B cell (primary cell): Measurements from ENCODE around the gene CES4A. TPM values are rescaled to one million over a fixed set of nuclear protein-coding genes. Genes with fewer than 3 reads are reported as not detected.

Experiments
- ATAC-seq: fragments of 200-7000 bp; cut with Tn5 transposase; one replicate; pipeline ENCODE4 v1.10.0; 2021; ENCODE audit warnings: low read depth, mild to moderate bottlenecking, moderate number of reproducible peaks, moderate library complexity
- CTCF ChIA-PET: fragments of 350-600 bp; sonication (Branson Sonifier 250); formaldehyde crosslinking; loops from one replicate; lab custom pipeline; 2021; ENCODE audit warnings: antibody characterized with exemption, inconsistent platforms; lab: Charles Lee
- POLR2A ChIA-PET: fragments of 350-600 bp; sonication (Branson Sonifier 250); formaldehyde crosslinking; loops from one replicate; lab custom pipeline; 2021; ENCODE audit warnings: antibody characterized with exemption; lab: Charles Lee
- DNase-seq: peaks from one replicate; pipeline ENCODE4 v3.0.0; 2013
- H2AFZ ChIP-seq: 2 replicates; pipeline ENCODE4 v1.6.1; 2012; ENCODE audit warnings: mild to moderate bottlenecking, low read depth, low read length; ENCODE audit not compliant: insufficient read depth, poor library complexity, severe bottlenecking
- H3K27ac ChIP-seq, 2 donors: 1 replicate in 1 of 2; 2 replicates in 1 of 2; pipeline ENCODE4 v1.5.1; 2012 to 2013; ENCODE audit warnings: low read length in 2 of 2, mild to moderate bottlenecking in 2 of 2, moderate library complexity in 1 of 2
- H3K27me3 ChIP-seq, 4 experiments: fragments of 200-600 bp in 1 of 4; sonication (generic) in 1 of 4; replicated peaks in 1 of 4; 1 replicate in 2 of 4; 2 replicates in 2 of 4; pipeline versions ENCODE4 v1.6.1 to v1.7.0; 2013 to 2016; ENCODE audit warnings: low read length in 3 of 4, mild to moderate bottlenecking in 2 of 4, mixed read lengths in 1 of 4, moderate library complexity in 1 of 4; ENCODE audit not compliant: insufficient read depth in 4 of 4, control insufficient read depth in 3 of 4; ENCODE audit errors: control extremely low read depth in 1 of 4
- H3K36me3 ChIP-seq, 2 experiments: replicated peaks in 1 of 2; 1 replicate in 1 of 2; 2 replicates in 1 of 2; pipeline versions ENCODE4 v1.6.1 to v1.7.1; 2013; ENCODE audit warnings: low read length in 1 of 2; ENCODE audit not compliant: insufficient read depth in 2 of 2, control insufficient read depth in 1 of 2; ENCODE audit errors: control extremely low read depth in 1 of 2, extremely low read depth in 1 of 2
- H3K4me1 ChIP-seq, 2 donors: fragments of 200-600 bp in 1 of 2; sonication (generic) in 1 of 2; 1 replicate in 1 of 2; 2 replicates in 1 of 2; pipeline versions ENCODE4 v1.5.1 to v1.6.1; 2013 to 2017; ENCODE audit warnings: low read length in 2 of 2; ENCODE audit not compliant: control insufficient read depth in 2 of 2, insufficient read depth in 2 of 2
- H3K4me2 ChIP-seq: replicated peaks from 2 replicates; pipeline ENCODE3; 2012; ENCODE audit warnings: mild to moderate bottlenecking, low read depth, low read length; ENCODE audit not compliant: poor library complexity, severe bottlenecking
- H3K4me3 ChIP-seq, 5 experiments: fragments of 200-600 bp in 1 of 5; sonication (generic) in 1 of 5; 1 replicate in 3 of 5; 2 replicates in 2 of 5; pipeline versions ENCODE4 v1.5.1 to v1.7.0; 2011 to 2016; ENCODE audit warnings: low read length in 4 of 5, mild to moderate bottlenecking in 4 of 5, low read depth in 2 of 5, control low read depth in 1 of 5, moderate library complexity in 1 of 5; ENCODE audit not compliant: insufficient read depth in 1 of 5; ENCODE audit errors: control extremely low read depth in 1 of 5, extremely low read depth in 1 of 5
- H3K79me2 ChIP-seq: fragments of 200-600 bp; sonication (generic); one replicate; pipeline ENCODE4 v1.6.0; 2016; ENCODE audit warnings: low read length; ENCODE audit not compliant: control insufficient read depth, insufficient read depth
- H3K9ac ChIP-seq: fragments of 200-600 bp; sonication (generic); 2 replicates; pipeline ENCODE4 v1.6.1; 2017; ENCODE audit warnings: mild to moderate bottlenecking, low read length, moderate library complexity
- H3K9me3 ChIP-seq, 3 donors: one replicate each; pipeline versions ENCODE4 v1.6.1 to v1.7.1; 2013; ENCODE audit warnings: low read length in 2 of 3; ENCODE audit not compliant: control insufficient read depth in 2 of 3, insufficient read depth in 1 of 3; ENCODE audit errors: control extremely low read depth in 1 of 3
- H4K20me1 ChIP-seq: 2 replicates; pipeline ENCODE4 v1.6.0; 2012; ENCODE audit warnings: mild to moderate bottlenecking, low read length; ENCODE audit not compliant: insufficient read depth, control insufficient read depth, poor library complexity, severe bottlenecking
- H3K27ac Mint-ChIP-seq: one replicate; pipeline ENCODE4 v1.8.0; 2021; ENCODE audit warnings: mixed read lengths
- H3K27me3 Mint-ChIP-seq: one replicate; pipeline ENCODE4 v1.8.0; 2021; ENCODE audit warnings: mixed read lengths
- H3K4me1 Mint-ChIP-seq: one replicate; pipeline ENCODE4 v1.8.0; 2021; ENCODE audit warnings: mixed read lengths
- H3K4me3 Mint-ChIP-seq: one replicate; pipeline ENCODE4 v1.8.0; 2021; ENCODE audit warnings: mixed read lengths
- H3K9me3 Mint-ChIP-seq: one replicate; pipeline ENCODE4 v1.8.0; 2022; ENCODE audit warnings: mixed read lengths; ENCODE audit not compliant: insufficient read depth
- CTCF ChIP-seq: fragments of 200-600 bp; IDR thresholded peaks from one replicate; pipeline ENCODE4 v1.8.0; 2022; ENCODE audit warnings: antibody characterized with exemption, mild to moderate bottlenecking
- EZH2 ChIP-seq: IDR thresholded peaks from 2 replicates; pipeline ENCODE4 v1.6.1; 2012; ENCODE audit warnings: borderline replicate concordance, low read depth, mild to moderate bottlenecking, moderate library complexity, low read length; ENCODE audit not compliant: insufficient read depth, poor library complexity, severe bottlenecking
- WGBS: methylation state at CpG from one replicate; pipeline ENCODE4 v1.1.5; 2013; ENCODE audit warnings: missing lambda C conversion rate; ENCODE audit not compliant: insufficient coverage; 5-methylcytosine and 5-hydroxymethylcytosine counted together
- intact Hi-C: fragments of 100-400 bp; cut with micrococcal nuclease; formaldehyde crosslinking; loops from one replicate; pipeline ENCODE4 v1.10.0; 2022
- polyA plus RNA-seq: library from polyadenylated mRNA; depleted of rRNA; stranded (reverse); fragments of >200 nt; gene quantifications from 2 replicates; pipeline ENCODE4 v1.2.3, GENCODE V29; 2012
- total RNA-seq, 2 donors: library from RNA; stranded (reverse); fragments of 120-200 nt in 1 of 2; gene quantifications; 1 replicate in 1 of 2; 2 replicates in 1 of 2; pipeline versions ENCODE4 v1.2.3 to v1.2.4, GENCODE V29; 2013 to 2022

The CES4A gene
- total and polyA plus RNA-seq, 2 donors (not counting 1 experiment from before 2014, with no cell fraction given): 8.4 to 17.3 TPM

DNA sequence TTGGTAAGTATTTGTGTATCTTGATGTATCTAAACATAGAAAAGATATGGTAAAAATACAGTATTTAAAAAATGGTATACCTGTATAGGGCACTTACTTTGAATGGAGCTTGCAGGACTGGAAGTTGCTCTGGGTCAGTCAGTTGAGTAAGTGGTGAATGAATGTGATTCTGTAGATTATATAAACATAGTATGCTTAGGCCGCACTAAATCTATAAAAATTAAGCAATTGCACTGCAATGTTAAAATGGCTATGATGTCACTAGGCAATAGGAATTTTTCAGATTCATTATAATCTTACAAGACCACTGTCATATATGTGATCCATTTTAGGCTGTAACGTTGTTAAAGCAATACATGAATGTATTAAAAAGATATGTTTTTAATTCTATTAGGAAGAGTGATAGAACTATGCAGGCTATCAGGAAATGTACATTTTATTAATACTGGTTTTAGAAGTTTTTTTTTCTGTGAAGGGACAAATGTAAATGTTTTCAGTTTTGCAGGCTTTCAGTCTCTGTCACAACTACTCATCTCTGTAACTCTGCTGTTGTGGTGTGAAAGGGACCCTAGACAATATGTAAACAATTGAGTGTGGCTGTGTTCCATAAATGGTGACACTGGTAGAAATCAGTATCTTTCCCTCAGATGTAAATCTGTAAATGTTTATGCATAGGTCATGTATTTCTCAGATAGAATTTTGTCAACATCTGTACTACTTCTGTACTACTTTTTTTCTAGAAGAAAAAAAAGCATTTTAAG, 51.1 kb downstream of the CES4A start:
- no peak overlapping the region for H3K27ac ChIP-seq
- TF ChIP-seq EZH2 (no peak), CTCF (no peak)
- Mint-ChIP-seq H3K27me3 (no peaks in the 10 kb centered on the region), H3K27ac (no peak overlapping the region), H3K4me3 (no peak overlapping the region), H3K4me1 (peaks cover 21% of the 10 kb centered on the region), H3K9me3 (no peaks in the 10 kb centered on the region)
- no peak for DNase-seq
- no peaks in the 10 kb centered on the region for H3K9me3 ChIP-seq
- ChIA-PET CTCF (interaction anchor here (1.4 kb wide), 1 partner anchor 11 kb away, joined by 3 read pairs; no protein-coding TSS in a partner anchor), POLR2A (no interaction called here)
- ATAC-seq: no peak
- H3K4me3 ChIP-seq: no peak overlapping the region
- no peak overlapping the region for H2AFZ ChIP-seq
- intact Hi-C loops: no loop called here
- H3K79me2 ChIP-seq: peaks cover 98% of the 10 kb centered on the region
- peaks cover 69% of the 10 kb centered on the region for H4K20me1 ChIP-seq
- WGBS: no CpG with 5 or more reads among the region's 2 CpGs
- H3K36me3 ChIP-seq: peaks cover 5 to 18% of the 10 kb centered on the region in 2 experiments
- peaks cover 10% of the 10 kb centered on the region in 2 donors for H3K4me1 ChIP-seq
- H3K4me2 ChIP-seq: no peak overlapping the region
- no peaks in the 10 kb centered on the region for H3K27me3 ChIP-seq
- H3K9ac ChIP-seq: no peak overlapping the region

DNA sequence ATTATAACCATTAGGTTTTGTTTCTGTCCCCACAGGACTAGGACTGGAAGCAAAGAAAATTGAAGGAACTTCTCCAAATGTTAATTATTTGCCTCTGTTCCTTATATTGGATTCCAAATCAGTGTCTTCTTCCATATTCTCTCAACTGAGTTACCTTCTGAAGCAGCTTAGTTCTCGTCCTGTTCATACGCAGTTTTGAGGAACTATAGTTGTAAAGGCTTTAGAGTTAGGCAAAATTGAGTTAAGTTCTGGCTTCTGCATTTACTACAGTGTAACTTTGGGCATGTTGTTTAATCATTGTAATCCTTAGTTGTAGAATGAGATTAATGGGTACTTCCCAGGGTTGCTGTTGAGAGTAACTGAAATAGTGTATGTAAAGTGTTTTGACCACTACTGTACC, 51.8 kb downstream of the CES4A start:
- H2AFZ ChIP-seq: no peak overlapping the region
- TF ChIP-seq EZH2: no peak
- no peak for TF ChIP-seq CTCF
- peaks cover 5 to 18% of the 10 kb centered on the region in 2 experiments for H3K36me3 ChIP-seq
- WGBS: no CpG with 5 or more reads among the region's 2 CpGs
- Mint-ChIP-seq H3K4me1 (peaks cover 14% of the 10 kb centered on the region), H3K4me3 (no peak overlapping the region), H3K27me3 (no peaks in the 10 kb centered on the region), H3K27ac (no peak overlapping the region), H3K9me3 (no peaks in the 10 kb centered on the region)
- no peaks in the 10 kb centered on the region for H3K27me3 ChIP-seq
- no peak overlapping the region for H3K4me2 ChIP-seq
- no peak overlapping the region for H3K27ac ChIP-seq
- peaks cover 90% of the 10 kb centered on the region for H3K79me2 ChIP-seq
- H3K4me3 ChIP-seq: no peak overlapping the region
- peaks cover 5 to 6% of the 10 kb centered on the region in 2 donors for H3K4me1 ChIP-seq
- no peak for DNase-seq
- ChIA-PET POLR2A (no interaction called here), CTCF (interaction anchor here (1.4 kb wide), 1 partner anchor 12 kb away, joined by 3 read pairs; no protein-coding TSS in a partner anchor)
- intact Hi-C loops: no loop called here
- peaks cover 62% of the 10 kb centered on the region for H4K20me1 ChIP-seq
- no peak for ATAC-seq
- H3K9ac ChIP-seq: no peak overlapping the region
- H3K9me3 ChIP-seq: no peaks in the 10 kb centered on the region
